Astrocyte of the hippocampus (primary cell): Measurements from ENCODE around the gene MGLL.

Source experiments
- DNase-seq: peaks from one replicate; pipeline ENCODE4 v3.0.0; 2011; ENCODE audit warnings: low read depth, low spot score

MGLL gene

DNA sequence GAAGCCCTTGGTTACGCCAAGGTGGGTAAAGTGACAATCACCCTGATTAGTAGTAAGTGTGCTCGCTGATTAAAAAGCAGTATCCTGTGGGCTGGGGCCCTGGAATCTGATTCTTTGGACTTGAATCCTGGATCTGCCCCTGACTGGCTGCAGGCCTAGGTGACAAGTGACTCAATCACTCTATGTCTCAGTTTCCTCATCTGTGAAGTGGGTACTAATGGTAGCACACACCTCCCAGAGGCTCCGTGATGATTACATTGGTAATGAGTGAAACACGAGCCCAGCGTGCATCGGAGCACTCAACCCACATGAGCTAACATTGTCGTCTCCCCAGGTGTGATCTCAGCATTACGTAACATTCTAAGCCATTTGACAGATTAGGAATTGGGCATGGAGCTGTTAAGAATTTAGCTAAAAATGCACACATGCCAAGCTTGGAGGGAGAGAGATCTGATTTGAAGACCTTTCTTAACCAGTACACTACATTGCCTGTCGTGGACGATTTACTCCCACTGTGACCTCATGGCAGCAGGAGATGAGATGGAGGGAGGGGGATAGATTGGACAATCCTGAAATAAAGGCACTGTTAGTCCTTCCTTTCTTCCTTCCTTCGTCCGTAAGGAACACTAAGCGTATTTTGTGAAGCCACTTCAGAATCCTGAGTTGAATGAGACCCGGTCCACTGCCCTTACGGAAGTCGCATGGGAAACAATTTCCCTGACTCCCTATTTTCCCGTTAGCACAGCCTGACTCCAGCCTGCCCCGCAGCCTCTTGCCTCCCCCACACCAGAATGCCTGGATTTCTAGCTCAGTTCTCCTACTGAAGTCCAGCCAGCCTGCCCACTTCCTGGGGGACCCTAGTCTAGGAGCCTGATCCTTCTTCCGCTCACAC lies 32.1 kb downstream of the MGLL start:
- no peak for DNase-seq

DNA sequence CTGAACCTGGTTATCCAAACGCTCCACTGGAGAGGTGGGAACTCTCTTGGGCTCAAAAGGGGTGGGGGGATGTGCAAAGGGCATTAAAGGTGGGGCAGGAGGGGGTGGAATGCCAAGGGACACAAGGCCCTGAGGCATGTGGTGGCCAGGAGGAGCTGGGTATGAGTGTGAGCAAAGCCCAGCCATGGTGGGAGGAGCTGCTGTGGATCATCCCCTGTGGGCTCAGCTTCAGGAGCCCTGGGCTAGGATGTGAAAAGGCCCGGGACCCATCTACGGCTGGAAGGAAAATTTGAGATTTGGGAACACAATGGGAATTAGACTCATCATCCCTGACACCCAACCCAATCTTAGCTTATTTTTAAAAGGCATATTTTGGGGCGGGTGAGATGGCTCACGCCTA lies 33.3 kb downstream of the MGLL start:
- no peak for DNase-seq

DNA sequence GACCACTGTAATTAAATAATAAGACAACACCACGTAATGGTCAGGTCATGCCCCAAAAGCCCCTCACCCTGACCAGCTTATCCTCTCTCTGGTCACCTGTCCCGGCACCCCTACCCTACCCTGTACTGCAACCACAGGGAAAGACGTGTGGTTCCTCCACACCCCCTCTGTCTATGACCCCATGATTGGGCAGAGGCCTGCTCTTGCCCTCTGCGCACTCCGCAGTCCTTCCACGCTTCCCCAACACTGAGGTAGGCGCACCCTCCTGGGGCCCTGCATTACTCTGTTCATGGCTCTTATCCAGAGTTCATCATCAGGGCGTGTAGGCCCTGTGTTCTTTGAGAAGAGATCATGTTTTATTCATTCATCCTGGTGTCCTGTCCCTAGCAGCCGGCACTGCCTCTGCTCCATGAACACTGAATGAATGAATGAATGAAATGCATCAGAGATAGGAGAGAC lies 33.8 kb downstream of the MGLL start:
- DNase-seq: no peak

DNA sequence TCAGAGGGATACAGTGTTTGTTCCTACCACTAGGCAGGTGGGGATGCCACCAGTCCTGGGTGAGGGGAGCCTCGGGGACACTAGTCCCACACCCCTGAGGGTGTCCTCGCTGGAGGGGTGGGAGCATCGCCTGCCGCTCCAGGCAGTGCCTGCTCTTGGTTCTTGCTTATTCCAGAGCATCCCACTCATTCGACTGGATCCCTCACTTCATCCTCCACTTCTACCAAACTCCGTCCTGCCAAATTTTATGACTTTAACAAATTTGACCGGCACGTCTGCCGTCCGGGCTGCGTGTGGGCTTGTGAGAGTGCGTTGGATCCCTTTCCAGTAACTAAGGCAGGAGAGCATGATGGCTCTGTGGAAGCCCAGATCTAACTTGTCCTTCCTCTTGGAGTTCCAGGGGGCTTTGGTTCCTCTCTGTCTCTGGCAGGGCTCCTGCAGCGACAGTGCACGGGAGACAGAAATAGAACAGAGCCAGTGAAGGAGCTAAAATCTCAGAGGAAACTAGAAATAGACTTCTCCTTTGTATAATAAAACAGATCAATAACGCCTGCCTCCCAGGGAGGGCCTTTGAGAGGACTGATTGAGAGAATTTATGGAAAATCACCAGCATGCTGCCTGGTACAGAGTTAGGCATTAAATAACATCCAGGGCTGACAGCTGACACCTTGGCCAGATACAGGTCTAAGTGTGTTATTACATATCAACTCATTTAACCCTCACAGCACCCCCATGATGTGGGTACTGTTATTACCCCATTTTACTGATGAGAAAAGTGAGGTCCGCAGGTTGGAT lies 34.5 kb downstream of the MGLL start:
- no peak for DNase-seq

DNA sequence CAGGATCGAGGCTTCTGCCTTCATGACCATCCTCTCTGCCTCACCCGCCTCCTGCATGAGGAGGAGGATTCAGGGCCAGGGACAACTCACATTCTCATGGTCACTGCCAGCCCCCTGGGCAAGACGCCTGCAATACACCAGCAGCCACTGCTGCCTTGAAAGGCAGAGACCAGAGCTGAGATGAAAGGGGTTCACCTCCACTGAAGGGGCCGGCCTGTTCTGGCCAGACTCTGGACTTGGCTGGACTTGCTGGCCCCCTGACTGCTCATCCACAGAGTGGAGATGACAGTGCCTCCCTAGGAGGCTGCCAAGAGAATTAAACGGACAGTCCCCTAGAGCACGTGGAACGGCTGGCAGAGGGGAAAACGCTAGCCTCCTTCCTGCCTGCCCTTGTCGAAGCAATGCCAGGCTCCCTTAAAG lies 35.2 kb downstream of the MGLL start:
- no peak for DNase-seq

DNA sequence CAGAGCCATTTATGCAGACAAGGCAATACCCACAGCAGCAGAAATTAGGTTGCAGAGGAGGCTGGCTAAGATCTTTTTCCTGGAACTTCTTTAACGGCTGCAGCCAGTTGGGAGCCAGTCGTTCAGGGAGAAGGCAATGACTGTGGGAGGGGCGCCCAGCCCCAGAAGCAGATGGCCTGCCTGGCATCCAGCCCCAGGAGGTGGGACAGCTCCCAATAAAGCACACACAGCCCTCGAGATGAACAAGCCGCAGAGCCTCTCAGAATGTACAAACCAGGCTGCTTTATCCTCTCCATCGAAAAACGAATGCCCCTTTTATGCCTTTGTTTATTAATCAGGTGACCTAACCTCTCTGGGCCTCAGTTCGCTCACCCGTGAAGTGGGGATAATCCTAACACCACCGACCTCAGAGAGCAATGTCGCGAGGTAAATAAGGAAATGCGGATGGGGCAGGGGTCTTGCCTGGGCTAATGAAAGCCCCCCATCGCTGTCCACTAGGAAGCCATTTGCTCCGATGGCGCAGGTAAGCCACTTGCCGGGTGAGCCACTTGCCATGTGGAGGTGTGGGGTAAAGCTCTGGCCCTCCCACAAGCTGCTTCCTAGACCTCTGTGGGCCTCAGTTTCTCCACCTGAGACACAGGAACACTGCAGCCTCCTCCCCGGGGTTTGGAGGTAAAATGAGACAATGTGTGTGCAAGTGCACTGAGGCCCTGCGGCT lies 35.8 kb downstream of the MGLL start:
- DNase-seq: peak; percentile 42

DNA sequence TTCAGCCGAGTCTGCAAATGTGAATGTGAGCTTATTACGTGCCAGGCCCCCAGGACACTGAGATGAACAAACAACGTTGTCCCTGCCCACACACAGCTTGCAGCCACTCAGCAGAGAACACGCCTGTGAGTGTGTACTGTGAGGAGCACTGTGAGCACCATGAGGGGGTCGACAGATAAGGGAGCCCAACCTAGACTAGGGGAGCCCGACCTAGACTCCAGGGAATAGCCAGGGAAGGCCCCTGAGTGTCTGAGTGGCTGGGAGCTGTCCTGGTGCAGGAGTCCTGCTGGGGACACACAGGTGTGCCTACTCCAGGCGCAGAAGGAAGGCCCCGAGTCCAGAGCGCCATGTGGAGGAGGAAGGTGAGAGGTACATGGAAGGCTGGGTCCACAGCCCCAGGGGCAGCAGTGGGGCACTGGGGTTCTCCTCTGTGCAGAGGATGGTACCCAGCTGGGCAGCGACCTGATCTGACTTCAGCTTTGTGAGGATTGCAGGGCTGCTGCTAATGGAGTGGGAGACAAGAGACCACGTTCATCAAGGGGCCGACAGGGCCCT lies 36.5 kb downstream of the MGLL start:
- no peak for DNase-seq

DNA sequence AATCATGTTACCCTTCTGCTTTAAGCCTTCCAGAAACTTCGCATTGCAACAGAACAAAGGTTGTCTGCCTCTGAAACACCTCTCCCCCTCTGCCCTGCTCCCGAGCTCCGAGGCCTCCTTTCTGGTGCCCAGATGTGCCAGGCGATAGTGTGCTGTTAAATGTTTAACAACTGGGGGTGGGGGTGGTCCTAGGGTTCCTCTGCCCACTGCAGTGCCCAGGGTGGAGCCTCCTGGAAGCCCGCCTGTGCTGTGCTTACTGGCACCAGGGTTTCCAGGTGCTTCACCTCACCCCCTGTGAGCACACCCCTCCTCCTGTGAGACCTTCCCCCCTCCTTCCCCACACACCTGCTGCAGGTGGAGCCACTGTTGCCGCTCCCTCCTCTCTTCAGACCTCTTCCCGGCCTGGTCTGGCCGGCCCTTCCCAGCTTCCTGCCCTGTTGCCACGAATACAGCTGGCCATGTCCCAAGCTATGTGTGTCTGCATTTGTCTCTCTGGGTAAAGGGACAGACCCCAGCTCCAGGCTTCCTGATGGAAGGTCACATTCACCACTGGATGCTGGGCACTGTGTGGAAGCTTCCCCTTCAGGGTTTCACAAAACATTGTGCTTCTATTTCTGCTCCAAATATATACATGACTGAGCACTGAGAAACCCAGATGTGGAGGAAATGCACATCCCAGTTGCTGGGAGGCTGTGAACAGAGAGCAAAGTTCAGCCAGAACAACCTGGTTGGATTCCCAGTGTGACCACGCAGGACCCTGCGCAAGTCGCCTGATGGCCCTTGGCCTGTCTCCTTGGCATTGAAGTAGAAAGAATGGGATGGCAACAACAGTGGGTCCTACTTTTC lies 37.2 kb downstream of the MGLL start:
- DNase-seq: no peak

DNA sequence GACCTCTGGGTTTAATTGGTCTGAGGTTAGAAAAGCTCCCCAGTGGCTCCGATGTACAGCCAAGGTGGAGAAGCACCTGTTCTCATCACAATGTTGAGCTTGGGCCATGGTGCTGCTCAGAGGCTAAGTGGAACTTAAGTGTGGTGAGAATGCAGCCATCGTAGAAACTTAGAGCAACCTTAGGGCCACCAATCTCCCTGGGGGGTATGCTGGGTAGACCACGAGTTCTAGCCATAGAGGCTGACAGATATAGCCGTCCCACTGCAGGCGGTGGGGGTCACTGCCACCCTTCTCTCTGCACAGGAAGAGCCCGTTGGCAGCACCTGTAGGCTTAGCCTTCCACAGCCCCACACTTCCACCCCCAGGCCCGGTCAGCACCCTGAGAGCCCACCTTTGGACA lies 38.0 kb downstream of the MGLL start:
- no peak for DNase-seq

DNA sequence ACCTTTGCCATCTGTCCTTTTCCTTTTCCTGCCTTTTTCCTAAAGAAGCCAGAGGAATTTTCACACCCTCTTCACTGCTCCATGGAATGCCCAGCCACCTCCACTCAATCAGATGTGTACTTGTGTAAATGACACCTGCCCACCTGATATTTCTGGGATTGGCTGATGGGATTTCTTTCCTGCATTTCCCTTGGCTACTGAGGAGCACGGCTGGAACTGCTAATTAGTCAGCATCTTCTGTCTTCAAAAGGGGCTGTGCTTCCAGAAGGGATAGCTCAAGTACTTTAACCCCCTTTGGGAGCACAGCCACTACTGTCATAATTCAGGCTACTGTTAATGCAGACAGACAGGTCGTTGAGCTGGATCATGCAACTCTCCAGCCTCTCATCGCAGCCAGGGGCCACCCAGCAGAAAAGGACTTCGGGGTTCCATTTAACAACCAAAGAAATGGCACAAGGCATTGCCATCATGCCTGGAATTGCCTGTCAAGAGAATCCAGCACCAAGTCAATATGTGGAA lies 38.6 kb downstream of the MGLL start:
- no peak for DNase-seq

DNA sequence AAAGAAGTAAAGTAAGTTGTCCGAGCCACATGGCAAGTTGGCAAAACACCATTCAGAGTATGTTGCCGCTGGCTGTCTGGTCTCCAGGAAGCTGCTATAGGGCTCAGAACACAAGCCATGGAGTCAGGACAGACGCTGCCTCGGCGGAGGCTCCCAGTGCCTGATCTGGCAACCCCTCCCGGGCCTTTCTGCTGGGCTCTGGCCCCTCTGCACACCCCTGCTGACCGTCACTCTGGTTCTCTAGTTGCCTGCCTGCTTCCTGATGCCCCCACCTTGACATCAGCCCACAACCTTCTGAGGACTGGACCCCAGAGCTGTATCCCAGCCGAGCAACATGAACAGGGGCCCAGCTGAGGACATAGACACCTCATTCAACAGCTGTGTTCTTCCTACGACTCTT lies 39.1 kb downstream of the MGLL start:
- no peak for DNase-seq

DNA sequence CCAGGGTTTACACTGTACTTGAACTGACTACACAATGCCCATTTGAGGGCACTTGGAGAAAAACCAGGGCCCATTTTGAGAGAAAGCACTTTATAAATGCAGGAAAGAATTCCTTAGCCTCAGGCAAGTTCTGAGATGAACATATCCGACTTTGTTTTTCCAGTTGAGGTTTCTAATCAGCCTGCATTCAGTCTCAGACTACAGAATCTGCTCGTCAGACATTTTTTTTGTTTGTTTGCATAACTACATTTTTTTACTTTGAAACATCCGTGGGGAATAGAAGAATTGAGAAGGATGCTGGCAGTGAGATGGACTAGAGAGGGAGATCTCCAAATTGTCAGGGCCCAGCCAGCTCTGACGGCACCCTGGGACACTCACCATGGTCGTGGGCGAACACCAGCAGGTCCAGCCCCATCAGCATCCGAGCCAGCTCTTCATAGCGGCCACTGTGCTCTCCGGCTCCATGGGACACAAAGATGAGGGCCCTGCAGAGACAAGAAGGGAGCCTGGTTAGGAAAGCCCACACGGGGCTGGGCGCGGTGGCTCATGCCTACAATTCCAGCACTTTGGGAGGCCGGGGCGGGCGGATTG lies 40.8 kb downstream of the MGLL start:
- DNase-seq: peak; percentile 81

DNA sequence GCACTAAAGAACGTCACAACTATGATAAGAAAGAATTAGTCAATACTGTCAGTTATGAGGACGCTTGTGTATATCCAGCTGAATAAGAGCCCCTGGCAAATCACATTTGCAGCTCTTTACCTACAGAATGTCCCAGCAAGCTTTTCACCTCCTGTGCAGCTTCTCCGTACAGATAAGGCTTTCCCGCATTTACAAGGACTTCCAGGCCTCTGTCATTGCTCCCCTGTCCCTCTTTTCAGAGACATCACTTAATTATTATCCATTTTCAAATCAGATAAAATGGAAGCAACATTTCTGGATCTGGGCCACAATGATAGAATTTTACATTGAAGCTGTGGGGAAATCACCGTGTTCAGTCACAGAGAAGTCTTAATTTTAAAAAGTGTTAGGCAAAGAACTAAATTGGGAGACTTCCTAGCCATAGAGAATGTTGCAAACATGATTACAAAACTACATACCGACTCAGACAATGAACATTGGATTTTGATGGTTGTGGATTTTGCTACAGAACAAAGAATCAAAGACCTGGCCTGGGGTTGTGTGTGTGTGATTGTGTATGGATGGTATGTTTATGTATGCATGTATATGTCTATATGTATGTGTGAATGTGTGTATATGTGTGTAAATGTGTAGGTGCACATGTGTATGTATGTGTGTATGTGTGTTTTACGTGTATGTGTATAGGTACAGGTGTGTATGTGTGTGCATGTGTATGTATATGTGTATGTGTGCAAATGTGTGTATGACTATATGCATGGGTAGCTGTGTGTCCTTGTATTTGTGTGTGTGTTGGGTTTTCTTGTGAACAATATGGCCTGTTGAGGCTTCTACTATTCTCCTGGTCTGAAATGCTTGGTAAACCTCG lies 41.5 kb downstream of the MGLL start:
- DNase-seq: no peak

DNA sequence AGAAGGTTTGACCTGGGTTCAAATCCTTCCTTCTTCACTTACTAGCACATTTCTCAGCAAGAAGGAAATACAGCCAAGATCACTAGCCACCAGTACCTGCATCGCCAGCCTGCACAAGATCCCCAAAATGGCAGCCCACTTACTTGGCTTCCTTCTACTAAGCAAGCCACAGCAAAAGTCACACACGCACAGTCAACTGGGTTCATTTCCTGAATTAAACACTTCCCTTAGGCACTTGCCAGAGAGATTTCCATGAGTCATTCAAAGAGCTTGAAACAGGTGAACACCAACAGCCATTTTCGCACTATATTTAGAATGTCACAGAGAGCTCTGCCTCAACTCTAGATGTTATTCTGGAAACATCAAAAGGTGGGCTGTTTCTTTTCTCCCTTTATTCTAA lies 42.6 kb downstream of the MGLL start:
- peak; percentile 44 for DNase-seq

DNA sequence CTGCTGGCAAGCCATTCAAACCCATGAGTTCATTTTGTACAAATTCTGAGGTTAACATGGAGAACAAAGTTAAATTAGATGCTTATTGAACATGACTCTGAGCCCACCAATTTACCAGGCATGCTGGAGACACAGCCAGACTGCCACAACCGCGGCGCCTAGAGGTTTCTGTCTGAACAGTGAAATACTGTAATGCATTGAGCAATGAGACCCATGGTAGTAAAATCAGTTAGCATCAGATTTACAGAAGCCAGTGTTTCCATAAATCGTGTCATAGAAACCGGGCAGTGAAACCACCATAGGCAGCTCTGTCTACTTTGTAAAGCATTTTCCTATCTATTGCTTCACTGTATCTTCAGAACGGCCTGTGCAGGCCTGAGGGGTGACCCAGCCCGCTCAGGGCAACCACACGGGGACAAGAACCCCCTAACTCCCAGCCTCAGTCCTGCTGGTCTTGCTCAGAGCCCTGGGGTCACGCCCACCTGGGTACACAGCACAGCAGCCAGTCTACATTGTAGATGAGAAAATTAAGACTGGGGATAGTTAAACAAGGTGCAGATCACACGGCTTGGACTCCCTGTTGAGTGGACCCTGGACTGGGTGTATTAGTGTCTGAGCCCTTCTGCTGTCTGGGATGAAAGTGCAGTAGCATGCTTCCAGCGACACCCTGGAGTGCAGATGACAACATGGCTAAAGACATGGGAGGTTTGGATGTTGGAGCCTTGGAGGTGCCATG lies 44.2 kb downstream of the MGLL start:
- no peak for DNase-seq

DNA sequence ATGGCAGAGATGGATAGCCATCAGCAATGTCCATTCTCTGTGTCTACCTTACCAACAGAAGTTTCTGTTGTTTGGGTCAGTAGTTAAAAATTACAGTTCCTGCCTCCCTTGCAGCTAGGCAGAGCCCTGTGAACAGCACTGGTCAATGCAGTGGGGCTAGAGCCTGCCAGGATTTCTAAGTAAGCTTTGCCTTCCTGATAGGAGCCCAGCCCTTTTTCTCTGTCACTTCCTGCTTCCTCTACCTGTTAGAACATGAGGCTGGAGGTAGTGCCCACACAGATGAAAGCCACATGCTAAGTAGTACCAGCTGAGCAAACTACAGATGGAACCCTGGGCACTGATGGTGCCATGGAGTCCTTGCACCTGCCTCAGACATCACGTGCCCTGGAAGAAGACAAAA lies 45.0 kb downstream of the MGLL start:
- no peak for DNase-seq

DNA sequence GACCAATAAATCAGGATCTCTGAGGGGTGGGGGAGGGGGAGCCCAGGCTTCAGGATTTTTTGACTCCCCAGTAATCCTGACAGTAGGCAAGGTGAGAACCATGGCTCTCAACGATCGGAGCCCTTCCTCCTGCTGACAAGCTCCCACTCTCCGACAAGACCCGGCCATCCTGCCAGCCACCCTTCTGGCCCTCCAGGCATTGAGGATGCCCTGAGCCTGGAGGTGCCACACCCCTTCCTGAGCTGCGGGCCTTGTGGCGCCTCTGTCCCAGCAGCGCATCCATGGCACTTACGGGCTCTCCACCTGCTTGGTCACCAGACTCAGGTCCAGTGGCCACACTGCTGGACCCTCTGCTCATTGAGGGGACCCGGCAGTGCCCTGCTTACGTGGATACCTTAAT lies 46.0 kb downstream of the MGLL start:
- no peak for DNase-seq

DNA sequence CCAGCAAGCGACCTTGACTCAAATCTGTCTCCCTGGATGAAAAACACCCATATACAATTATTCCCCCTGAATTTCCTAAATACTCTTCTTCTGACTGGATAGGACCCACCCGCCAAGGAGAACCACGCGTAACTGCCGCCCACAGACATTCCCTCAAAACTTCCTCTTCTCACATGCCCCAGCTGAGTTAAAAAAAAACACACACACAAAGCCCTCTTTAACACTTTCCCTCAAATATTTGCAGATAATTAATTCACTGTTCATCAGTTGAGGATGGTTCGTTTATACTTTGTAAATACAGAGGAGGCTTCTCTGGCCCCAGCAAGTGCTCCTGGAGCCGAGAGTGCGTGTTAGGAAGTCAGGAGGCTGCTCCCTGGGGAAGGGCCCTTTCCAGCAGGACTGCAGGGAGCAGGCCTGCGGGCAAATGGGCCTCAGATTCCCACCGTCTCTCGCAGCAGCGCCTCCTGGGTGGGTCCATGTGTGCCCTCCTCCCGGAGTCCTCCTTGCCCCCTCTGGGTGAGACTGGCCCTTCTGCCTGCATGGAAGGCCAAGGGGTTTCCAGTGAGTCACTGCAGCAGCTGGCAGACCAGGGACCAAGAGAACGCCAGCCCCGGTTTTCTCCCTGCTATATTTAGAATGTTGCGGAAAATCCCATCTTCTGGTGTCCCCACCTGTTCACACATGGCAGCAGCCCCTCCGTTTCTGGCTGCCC lies 46.8 kb downstream of the MGLL start:
- peak; percentile 77 for DNase-seq
